Stimulated activated CD8-positive, alpha-beta memory T cell treated with anti-CD3 and anti-CD28 coated beads, Interleukin-4, amount 100 ng/mL, for 4 hours (primary cell): ENCODE results near the gene TIRAP.

Source experiments
- DNase-seq, 2 donors: peaks; one replicate each; pipeline ENCODE4 v3.0.0-alpha.2; 2020; ENCODE audit warnings: low read depth in 2 of 2, low spot score in 1 of 2

Gene TIRAP

GRCh38 chr11:126319374-126319740 lies 36.5 kb downstream of the TIRAP start:
- DNase-seq, result no peak

- DNase-seq, result no peak
Observed at GRCh38 chr11:126322996-126323395, 40.1 kb downstream of the TIRAP start.

DNA sequence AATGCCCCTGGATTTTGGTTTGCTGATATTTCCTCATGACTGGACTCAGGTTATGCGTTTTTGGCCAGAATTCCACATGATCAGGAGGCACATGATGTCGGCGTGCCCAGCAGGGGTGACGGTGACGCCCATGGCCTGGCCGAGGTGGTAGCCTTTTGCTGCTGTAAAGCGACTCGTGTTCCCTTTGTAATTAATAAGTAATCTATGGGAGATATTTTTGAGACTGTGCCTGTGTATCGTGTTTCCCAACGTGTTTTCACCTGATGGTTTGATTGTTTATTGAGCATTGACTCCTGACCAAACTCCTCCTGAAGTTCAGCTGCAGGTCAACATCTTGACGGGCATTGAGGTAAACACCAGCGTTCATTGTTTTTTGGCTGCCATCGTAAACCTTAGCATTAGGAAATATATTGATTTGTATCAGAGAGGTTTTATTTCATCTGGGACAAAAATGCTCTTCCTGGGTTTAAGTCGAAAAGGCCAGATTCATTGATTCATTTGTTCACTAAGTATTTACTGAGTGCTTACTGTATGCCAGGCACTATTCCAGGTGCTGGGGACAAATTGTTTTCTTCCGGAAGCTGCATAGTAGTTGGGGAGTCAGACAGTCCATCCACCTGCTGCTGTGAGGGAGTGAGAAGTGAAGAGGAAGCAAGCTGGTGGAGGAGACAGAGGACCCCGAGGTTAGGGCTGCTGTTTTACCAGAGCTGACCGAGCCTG lies 44.5 kb downstream of the TIRAP start:
- no peak for DNase-seq

DNA sequence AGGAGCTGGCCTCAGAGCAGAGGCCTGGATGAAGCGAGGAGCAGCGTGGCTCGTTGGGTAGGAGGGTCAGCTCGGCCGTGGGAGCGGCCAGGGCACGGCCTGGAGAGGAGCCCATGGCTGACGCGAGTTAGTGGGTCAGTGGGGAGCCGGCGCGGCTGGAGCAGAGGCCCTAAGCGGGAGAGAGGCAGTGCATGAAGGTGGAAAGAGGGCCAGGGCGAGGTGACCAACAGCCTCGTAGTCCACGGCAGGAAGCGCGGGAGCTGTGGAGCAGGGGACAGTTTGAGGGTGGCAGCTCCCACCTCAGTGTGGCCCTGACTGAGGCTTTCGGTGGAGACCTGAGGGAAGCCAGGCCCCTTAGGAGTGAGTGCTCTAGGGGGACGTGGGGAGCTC lies 45.1 kb downstream of the TIRAP start:
- no peak for DNase-seq

- DNase-seq, result no peak
Observed at GRCh38 chr11:126328444-126328843, 45.6 kb downstream of the TIRAP start.

DNA sequence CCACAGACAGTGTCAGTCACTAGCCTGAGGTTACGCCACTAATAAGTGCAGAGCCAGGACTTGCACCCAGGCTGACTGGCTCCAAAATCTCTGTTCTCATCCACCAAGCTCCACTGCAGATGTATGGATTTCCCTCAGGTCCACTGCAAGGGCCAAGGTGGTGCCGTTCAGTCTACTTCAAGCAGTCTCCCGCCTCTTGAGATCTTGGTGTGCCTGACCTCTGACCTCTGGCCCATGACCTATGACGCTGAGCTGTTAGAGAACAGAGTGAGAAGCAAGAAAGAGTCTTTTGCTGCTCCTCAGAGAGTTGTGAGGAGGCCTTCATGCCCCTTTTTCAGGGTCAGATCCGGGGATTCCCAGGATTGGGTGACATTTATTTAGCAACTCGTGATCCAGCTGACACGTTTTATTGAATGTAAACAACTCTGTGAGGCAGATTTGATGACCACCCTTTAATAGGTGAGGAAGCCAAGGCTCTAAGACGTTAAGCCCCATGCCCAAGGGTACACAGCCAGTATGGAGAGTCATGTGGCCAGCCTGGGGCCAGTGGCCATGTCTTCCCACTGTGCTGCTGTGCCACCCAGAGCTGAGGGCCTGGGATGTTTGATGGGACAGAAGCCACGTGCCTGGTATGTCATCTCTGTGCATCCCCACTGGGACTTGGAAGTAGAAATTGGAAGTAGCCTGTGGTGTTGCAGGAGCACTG lies 46.2 kb downstream of the TIRAP start:
- no peak for DNase-seq

DNA sequence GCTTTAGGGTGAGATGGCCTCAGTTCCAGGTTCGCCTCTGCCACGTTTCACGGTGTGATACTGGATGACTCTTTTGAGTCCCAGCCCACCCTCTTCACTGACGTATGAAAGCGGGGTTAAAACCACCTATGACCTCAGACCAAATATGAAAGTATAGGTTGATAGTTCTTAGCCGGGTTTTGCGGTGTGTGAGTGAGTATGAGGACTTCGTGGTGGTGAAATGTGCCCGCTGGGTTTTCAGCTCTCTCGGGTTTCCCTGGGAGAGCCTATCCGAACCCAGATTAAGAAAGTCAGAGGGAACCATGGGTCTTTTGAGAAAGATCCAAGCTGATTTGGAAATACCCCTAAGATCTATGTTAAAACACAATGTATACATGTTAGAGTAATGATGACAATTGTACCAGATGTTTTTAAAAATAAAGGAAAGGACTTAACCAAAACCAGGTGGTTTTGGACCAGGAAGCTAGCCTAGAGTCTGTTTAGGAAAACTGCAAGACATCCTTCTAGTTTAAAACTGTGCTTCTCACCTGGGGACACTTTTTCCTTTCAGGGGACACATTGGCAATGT lies 46.8 kb downstream of the TIRAP start:
- DNase-seq, result no peak

DNA sequence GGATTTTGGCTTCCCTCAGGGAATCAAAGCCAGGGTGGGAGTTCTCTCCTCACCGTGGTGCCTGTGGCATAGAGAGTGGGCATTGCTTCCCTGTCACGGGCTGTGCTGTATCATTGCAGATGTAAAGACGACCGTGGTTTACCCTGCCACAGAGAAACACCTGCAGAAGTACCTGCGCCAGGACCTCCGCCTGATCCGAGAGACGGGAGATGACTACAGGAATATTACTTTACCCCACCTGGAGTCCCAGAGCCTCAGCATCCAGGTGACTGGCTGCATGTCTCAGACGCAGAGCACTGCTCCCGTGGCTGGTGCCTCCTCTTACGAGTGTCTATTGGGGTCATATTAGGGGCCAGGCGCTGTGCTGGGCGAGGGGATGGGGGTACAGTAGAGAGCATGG lies 48.4 kb downstream of the TIRAP start:
- no peak for DNase-seq

GRCh38 chr11:126332221-126332711 lies 49.4 kb downstream of the TIRAP start:
- DNase-seq, result no peak

- no peak for DNase-seq
Observed at GRCh38 chr11:126333142-126333541, 50.2 kb downstream of the TIRAP start.

DNA sequence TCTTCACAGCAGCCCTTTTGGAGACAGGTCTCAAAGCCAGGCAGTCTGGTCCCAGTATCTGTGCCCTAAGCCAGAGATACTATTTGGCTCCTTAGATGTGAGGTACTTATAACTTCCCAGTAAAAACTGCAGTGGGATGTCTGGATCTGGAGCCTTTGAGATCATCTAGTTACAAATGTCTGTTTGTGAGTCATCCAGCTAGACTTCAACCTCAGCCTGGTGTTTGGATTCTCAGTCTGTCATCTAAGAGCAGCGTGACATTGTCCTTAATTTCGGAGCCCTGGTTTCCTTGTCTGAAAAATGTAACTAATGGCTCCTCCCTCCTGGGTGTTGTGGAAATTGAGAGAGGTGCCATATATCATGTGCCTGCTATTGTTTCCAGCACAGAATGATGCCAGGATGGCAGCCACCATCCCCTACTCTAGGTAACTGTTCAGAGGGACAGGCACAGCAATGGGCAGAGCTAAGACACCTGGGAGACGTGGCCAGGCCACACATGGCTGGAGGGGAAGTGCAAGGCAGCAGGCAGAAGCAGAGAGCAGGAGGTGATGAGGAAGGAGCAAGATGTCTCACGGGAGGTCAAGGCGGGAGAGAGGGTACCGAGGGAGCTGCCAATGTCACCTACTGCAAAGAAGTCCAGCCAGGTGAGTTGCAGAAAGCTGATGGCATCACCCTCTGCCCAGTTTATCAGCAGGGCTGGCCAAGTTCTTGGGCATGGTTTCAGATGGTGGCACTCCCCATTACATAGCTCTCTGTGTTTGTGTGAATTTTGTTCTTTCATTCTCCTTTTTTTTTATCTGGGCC lies 52.0 kb downstream of the TIRAP start:
- DNase-seq, result no peak

DNA sequence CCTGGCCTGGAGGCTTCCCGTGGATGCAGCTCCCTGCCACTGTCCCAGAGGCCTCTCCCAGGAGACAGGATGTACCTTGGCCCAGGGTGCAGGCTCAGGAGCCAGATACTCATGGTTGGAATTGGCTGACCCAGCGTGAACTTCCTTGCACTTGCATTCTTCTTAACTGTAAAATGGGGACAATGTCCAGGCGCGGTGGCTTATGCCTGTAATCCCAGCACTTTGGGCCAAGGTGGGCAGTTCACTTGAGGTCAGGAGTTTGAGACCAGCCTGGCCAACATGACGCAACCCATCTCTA lies 52.5 kb downstream of the TIRAP start:
- no peak for DNase-seq

DNA sequence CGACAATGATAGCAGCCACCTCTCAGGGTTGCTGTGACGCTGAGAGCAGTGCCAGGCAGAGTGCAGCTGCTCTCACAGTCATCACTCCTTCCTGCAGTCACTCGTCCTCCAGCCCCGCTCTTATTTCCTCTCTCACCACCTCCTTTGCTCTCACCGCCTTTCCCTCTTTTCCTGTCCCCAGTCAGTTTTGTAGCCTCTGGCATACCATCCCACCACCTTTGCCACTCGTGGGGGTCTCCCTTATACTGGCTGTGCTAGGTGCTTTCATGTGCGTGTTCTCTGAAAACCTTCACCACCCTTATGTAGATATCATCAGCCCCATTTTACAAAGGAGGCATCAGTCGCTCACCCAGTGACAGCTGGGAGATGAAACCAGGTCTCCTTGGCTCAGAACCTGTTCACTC lies 53.2 kb downstream of the TIRAP start:
- no peak for DNase-seq

DNA sequence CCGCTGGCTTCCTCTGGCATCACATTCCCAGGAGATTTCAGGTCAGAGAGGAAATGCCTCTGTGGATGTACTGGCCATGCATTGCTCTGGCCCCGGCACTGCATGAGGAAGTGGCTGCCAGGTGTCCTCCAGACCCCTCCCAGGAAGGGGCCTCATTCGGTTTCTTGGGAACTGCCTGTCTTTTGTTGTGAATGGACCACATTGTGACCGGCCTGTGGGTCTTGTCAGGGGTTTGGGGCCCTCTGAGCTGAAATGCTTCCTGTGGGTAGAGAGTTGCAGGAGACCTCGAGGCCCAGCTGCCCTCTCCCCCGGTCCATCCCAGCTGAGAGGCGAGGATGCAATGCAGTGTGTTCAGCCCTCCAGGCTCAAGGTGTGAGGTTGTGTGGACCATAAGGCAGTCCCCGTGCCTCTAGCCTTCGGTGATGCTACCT lies 53.8 kb downstream of the TIRAP start:
- no peak for DNase-seq

- DNase-seq, result no peak
Observed at GRCh38 chr11:126337126-126337473, 54.2 kb downstream of the TIRAP start.

- DNase-seq, result no peak
Observed at GRCh38 chr11:126337474-126338241, 54.8 kb downstream of the TIRAP start.

DNA sequence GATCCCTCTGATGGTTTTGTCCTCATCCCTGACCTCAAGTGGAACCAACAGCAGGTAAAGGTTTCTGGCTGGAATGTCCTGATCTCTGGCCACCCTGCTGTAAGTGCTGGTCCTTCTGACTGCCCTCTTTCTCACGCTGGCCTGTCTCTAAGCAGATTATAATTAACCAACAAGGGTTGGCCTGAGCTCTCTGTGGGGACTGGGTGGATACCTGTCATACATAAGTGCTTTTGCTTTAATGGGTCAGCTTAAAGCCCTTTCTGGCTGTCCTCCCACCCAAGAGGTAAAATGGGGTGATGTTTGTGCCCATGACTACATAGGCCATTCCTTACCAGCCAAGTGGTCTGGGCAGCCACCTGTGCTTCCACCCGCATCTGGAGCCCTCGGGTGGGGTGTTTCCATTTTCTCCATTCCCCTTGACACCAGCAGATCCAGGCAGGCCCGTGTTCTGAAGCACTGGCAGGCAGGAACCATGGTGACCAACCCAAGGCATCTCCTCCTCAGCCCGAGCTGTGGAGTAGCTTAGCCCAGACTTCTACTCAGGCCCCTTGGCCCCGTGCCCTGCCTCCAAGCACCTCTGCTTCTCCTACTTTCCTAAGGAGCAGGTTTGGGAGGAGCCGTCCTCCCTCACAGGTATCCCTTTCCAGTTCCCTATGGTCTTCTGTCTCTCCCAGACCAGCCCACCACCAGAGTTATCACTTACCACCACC lies 55.6 kb downstream of the TIRAP start:
- DNase-seq, result no peak

DNA sequence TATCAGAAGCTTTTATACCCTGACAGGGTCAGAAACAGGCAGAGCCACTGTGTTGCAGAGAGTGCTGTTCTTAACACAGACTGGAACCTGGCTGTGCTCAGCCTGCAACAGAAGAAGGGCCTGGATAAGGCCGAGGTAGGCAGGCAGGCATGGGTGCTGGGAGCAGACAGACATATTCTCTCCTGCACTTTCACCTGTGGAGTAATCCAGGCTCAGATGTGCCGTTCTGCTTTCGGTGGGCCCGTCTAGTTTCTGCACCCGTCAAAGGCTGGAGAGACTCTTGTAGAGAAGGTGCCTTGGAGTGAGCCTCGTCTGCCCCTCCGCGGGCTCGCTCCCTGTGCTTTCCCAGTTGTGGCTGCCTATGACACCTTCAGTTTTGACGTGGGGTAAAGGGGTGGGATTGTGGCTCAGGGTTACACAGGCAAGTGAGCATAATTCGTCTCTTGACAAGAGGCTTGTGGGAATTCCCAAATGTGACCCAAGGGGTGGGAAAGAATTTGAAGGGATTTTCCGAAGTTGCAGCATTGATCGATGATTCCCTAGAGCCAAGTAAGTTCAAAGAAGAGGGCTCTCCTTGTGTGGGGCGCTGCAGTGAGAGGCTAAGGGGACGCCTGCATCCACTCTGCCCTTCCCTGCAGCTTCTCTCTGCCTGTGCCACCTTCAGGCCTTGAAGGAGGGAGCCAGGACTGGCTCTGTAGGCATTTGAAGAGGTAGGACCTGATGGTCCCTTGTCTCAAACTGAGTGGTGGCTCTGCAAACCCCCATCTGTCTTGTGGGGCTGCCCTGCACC lies 56.4 kb downstream of the TIRAP start:
- no peak for DNase-seq

DNA sequence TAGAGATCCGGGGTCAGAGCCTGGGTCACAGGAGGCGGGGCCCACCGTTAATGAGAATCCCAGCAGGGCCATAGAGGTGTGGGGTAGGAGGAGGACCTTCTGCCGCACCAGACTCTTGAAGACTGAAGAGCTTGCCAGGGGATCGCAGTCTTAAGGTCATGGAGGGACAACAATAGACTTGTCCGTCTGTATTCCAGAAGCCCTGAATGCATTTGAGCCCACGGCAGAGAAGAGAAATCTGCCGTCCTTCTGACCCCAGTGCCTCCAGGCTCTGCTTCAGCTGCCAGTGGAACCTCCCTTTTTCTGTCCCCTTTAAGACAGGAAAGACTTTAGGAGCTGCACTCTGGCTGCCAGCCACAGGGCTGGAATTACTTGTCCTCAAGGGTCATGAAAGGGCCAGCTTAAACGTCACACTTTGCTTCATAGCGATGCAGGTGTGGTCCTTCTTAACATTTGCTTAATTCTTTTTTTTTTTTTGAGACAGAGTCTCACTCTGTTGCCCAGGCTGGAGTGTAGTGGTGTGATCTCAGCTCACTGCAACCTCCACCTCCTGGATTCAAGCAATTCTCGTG lies 57.1 kb downstream of the TIRAP start:
- no peak for DNase-seq
